Thoracic aorta (tissue), 2 donors: Measurements from ENCODE around the gene ADGB. TPM values are rescaled to one million over a fixed set of nuclear protein-coding genes. Genes with fewer than 3 reads are reported as not detected.

Experiments used
- ATAC-seq: fragments of 150-250 bp; one replicate; pipeline ENCODE4 v1.8.0; 2017; ENCODE audit warnings: low read depth; ENCODE audit not compliant: insufficient number of reproducible peaks, low FRiP score
- DNase-seq: peaks from one replicate; pipeline ENCODE4 v3.0.0-alpha.2; 2020; ENCODE audit warnings: low spot score
- H3K27ac ChIP-seq, 2 donors: fragments of 200-600 bp; sonication (generic); 1 replicate in 1 of 2; 2 replicates in 1 of 2; pipeline ENCODE4 v1.5.1; 2016; ENCODE audit warnings: mild to moderate bottlenecking in 2 of 2, moderate library complexity in 2 of 2
- H3K27me3 ChIP-seq: fragments of 200-600 bp; sonication (generic); replicated peaks from 2 replicates; pipeline ENCODE4 v1.6.0; 2016; ENCODE audit warnings: mild to moderate bottlenecking; ENCODE audit not compliant: insufficient read depth
- H3K36me3 ChIP-seq: fragments of 200-600 bp; sonication (generic); one replicate; pipeline ENCODE4 v1.5.1; 2016
- H3K4me1 ChIP-seq, 2 donors: fragments of 200-600 bp; sonication (generic); 1 replicate in 1 of 2; 2 replicates in 1 of 2; pipeline versions ENCODE4 v1.5.1 to v1.6.0; 2016; ENCODE audit warnings: low read depth in 2 of 2, mild to moderate bottlenecking in 1 of 2; ENCODE audit not compliant: control insufficient read depth in 1 of 2
- H3K4me3 ChIP-seq: fragments of 200-600 bp; sonication (generic); 2 replicates; pipeline ENCODE4 v1.5.1; 2016; ENCODE audit warnings: mild to moderate bottlenecking
- H3K9me3 ChIP-seq: fragments of 200-600 bp; sonication (generic); 2 replicates; pipeline ENCODE4 v1.5.1; 2016
- CTCF ChIP-seq: fragments of 200-600 bp; sonication (generic); IDR thresholded peaks from one replicate; pipeline ENCODE4 v1.5.1; 2019; ENCODE audit warnings: antibody characterized with exemption
- total RNA-seq, 2 donors: library from RNA; depleted of rRNA; stranded (reverse); fragments of >200 nt; gene quantifications; one replicate each; pipeline versions ENCODE4 v1.1.0 to v1.2.3, GENCODE V29; 2016

ADGB gene
- total RNA-seq, 2 donors from 2014 or later: not detected

DNA sequence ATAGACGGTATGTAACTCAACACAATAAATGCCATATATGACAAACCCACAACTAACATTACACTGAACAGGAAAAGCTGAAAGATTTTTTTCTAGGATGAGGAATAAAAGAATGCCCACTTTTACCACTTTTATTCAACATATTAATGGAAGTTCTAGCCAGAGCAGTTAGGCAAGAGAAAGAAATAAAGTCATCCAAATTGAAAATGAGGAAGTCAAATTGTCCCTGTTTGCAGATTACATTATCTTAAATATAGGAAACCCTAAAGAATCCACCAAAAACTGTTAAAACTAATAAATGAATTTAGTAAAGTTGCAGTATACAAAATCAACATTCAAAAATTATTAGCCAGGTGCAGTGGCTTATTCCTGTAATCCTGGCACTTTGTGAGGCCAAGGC, 24.6 kb upstream of the ADGB start:
- Histone ChIP-seq H3K4me1 (no peaks in the 10 kb centered on the region), H3K9me3 (no peaks in the 10 kb centered on the region)
- ATAC-seq: no peak

DNA sequence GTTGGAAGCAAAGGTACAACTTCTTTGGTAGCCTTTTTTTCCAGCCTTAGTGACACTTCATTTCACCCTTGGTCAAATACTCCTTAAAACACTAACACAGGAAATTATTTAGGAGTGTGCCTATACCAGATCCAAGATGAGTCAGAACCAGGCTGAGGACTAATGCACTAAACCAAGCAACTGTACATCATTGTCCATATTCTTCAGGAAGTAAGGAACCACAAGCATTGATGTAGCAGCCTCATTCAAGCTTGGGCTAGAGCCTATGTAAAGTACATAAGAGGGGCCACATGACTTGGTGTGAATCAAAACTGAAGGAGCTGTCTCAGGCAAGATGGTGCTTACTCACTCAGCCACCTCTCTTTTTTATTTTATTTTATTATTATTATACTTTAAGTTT, 20.7 kb upstream of the ADGB start:
- TF ChIP-seq CTCF: no peak
- Histone ChIP-seq H3K4me1 (no peaks in the 10 kb centered on the region), H3K9me3 (no peaks in the 10 kb centered on the region), H3K27me3 (no peaks in the 10 kb centered on the region), H3K4me3 (no peak overlapping the region), H3K27ac (no peak overlapping the region), H3K36me3 (no peaks in the 10 kb centered on the region)
- no peak for ATAC-seq
- DNase-seq: no peak

More for the DNA sequence above, 24.6 kb upstream of the ADGB start:
- Histone ChIP-seq H3K4me3 (no peak overlapping the region), H3K36me3 (no peaks in the 10 kb centered on the region), H3K27me3 (no peaks in the 10 kb centered on the region), H3K27ac (no peak overlapping the region)
- DNase-seq: no peak
- TF ChIP-seq CTCF: no peak

DNA sequence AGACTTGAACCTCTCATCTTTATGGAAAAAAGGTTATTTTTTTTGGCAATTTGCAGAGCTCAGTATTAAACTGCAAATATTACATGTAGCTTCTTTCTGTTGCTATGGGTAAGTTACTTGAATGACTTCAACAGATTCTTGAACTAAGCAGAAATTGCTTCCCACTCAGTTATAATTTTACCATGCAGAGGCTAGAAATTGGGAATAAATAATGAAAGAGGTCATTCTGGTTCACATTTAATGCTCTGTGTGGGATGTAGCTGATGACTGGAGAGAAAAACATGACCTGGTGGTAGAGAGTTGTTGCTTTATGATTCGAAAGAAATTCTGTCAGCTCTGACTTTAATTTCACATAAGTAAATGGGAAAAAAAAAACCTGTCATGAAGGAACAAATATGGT, 16.8 kb upstream of the ADGB start:
- ATAC-seq (no peak), DNase-seq (no peak)
- Histone ChIP-seq H3K27me3 (no peaks in the 10 kb centered on the region), H3K27ac (no peak overlapping the region), H3K4me3 (no peak overlapping the region), H3K4me1 (no peaks in the 10 kb centered on the region), H3K36me3 (no peaks in the 10 kb centered on the region), H3K9me3 (no peaks in the 10 kb centered on the region)
- no peak for TF ChIP-seq CTCF

GRCh38 chr6:146582857-146583256, 15.9 kb upstream of the ADGB start:
- Histone ChIP-seq H3K4me1 (no peaks in the 10 kb centered on the region), H3K4me3 (no peak overlapping the region), H3K27me3 (no peaks in the 10 kb centered on the region), H3K9me3 (no peaks in the 10 kb centered on the region), H3K36me3 (no peaks in the 10 kb centered on the region), H3K27ac (no peak overlapping the region)
- no peak for DNase-seq
- TF ChIP-seq CTCF: no peak
- ATAC-seq: no peak

GRCh38 chr6:146583966-146584365, 14.8 kb upstream of the ADGB start:
- no peaks in the 10 kb centered on the region for H3K36me3 ChIP-seq
- ATAC-seq: no peak
- no peak for DNase-seq
- no peaks in the 10 kb centered on the region for H3K4me1 ChIP-seq
- TF ChIP-seq CTCF: no peak
- no peaks in the 10 kb centered on the region for H3K27me3 ChIP-seq
- no peaks in the 10 kb centered on the region for H3K9me3 ChIP-seq
- H3K4me3 ChIP-seq: no peak overlapping the region
- H3K27ac ChIP-seq: no peak overlapping the region
